Measurements from ENCODE around the gene NREP. TPM values are rescaled to one million over a fixed set of nuclear protein-coding genes. Genes with fewer than 3 reads are reported as not detected.

The NREP gene
- total RNA-seq, 1 experiment from 2014 or later = 163 TPM

- H3K27me3 Mint-ChIP-seq (ENCODE audit: low read depth) = no peaks in the 10 kb centered on the region
Observed at GRCh38 chr5:111731638-111732037, 25.4 kb downstream of the NREP start.

More at GRCh38 chr5:111731638-111732037, 25.4 kb downstream of the NREP start:
- H3K4ac ChIP-seq (ENCODE audit: low read depth, low read length) = no peak overlapping the region
- H3K9ac ChIP-seq (ENCODE audit: extremely low read depth, insufficient read length, low read length) = no peak overlapping the region
- no CpG with 5 or more reads among the region's 7 CpGs for WGBS (ENCODE audit: extremely low coverage, insufficient read length, low lambda C conversion rate)
- H4K20me1 ChIP-seq (ENCODE audit: control insufficient read depth, insufficient read depth, insufficient read length) = no peaks in the 10 kb centered on the region
- H3K79me2 ChIP-seq (ENCODE audit: insufficient read depth, low read length) = no peaks in the 10 kb centered on the region; the same call in 1 of the 2 replicates
- H2BK15ac ChIP-seq (ENCODE audit: low read depth, low read length) = no peak overlapping the region
- H3K79me1 ChIP-seq (ENCODE audit: insufficient read depth, low read depth, low read length, poor library complexity, severe bottlenecking) = no peaks in the 10 kb centered on the region
- no peak overlapping the region for H2BK5ac ChIP-seq (ENCODE audit: insufficient read length, low read length)
- H4K8ac ChIP-seq (replicated peaks; ENCODE audit: insufficient read length, low read depth, low read length) = no peak overlapping the region
- H3T11ph ChIP-seq (ENCODE audit: low read length) = no peak overlapping the region
- H3K27ac ChIP-seq (ENCODE audit: insufficient read length, low read depth, low read length) = no peak overlapping the region
- H3K27ac Mint-ChIP-seq = 0 out of 7 replicates have a peak overlapping the region, but pooled peaks of 1 of the 3 experiments have one; percentile 9
- H3K56ac ChIP-seq (ENCODE audit: insufficient read length, low read depth, low read length) = no peak overlapping the region
- DNase-seq = no peak
- H4K91ac ChIP-seq (ENCODE audit: insufficient read length, low read depth, low read length) = no peak overlapping the region
- H3K36me3 Mint-ChIP-seq (ENCODE audit: insufficient read depth in 1 of 3, low read depth in 3 of 3) = peaks cover 43 to 77% (median 70%) of the 10 kb centered on the region in 3 experiments
- no peaks in the 10 kb centered on the region for H3K9me3 Mint-ChIP-seq
- H3K18ac ChIP-seq (ENCODE audit: insufficient read length, low read depth, low read length) = no peak overlapping the region
- H2BK12ac ChIP-seq (ENCODE audit: insufficient read length, low read depth, low read length) = no peak overlapping the region
- peaks cover 2% of the 10 kb centered on the region; the same call in 1 of the 2 replicates for H3K4me1 ChIP-seq (ENCODE audit: insufficient read depth, low read length)
- no peak for TF ChIP-seq CTCF (conservative IDR thresholded peaks at IDR 0.05)
- H2BK120ac ChIP-seq (ENCODE audit: low read depth, low read length, poor library complexity, severe bottlenecking) = no peak overlapping the region
- H3K27me3 ChIP-seq (ENCODE audit: insufficient read depth, low read length) = no peaks in the 10 kb centered on the region
- no peak overlapping the region for H2AK5ac ChIP-seq (ENCODE audit: insufficient read length, low read length)
- no peak overlapping the region for H4K5ac ChIP-seq (ENCODE audit: insufficient read length, low read depth, low read length)
- no peak overlapping the region for H2AFZ ChIP-seq (ENCODE audit: low read length)
- no peak overlapping the region for H3K14ac ChIP-seq (ENCODE audit: insufficient read depth, low read length)
- no peak overlapping the region for H3K4me3 Mint-ChIP-seq
- no peak overlapping the region for H3K23ac ChIP-seq (ENCODE audit: insufficient read length, low read depth, low read length)
- H3K4me2 ChIP-seq (ENCODE audit: insufficient read depth, insufficient read length, low read length) = no peak overlapping the region
- H3K9me3 ChIP-seq (ENCODE audit: control insufficient read depth, low read depth, low read length) = no peaks in the 10 kb centered on the region
- H3K4me1 Mint-ChIP-seq = peaks cover 10 to 14% of the 10 kb centered on the region in 2 experiments
- no peak overlapping the region for H2BK20ac ChIP-seq (ENCODE audit: low read depth, low read length, poor library complexity, severe bottlenecking)
- H3K23me2 ChIP-seq (ENCODE audit: insufficient read length, low read depth, low read length, poor library complexity, severe bottlenecking) = no peaks in the 10 kb centered on the region
